Erythroblast (primary cell): ENCODE results near the gene UBN1.

Experiments
- GATA1 ChIP-seq: IDR thresholded peaks from 2 replicates; pipeline ENCODE4 v1.6.1; 2011; ENCODE audit warnings: low read depth, mild to moderate bottlenecking, control low read depth, low read length, moderate library complexity
- POLR2A ChIP-seq: IDR thresholded peaks from 2 replicates; pipeline ENCODE4 v1.6.1; 2011; ENCODE audit warnings: mild to moderate bottlenecking, low read length

GRCh38 chr16:4883501-4883900 is 36.2 kb downstream of the UBN1 start:
- TF ChIP-seq POLR2A (no peak), GATA1 (no peak)
